Measurements from ENCODE around the gene NSA2.

Gene NSA2

DNA sequence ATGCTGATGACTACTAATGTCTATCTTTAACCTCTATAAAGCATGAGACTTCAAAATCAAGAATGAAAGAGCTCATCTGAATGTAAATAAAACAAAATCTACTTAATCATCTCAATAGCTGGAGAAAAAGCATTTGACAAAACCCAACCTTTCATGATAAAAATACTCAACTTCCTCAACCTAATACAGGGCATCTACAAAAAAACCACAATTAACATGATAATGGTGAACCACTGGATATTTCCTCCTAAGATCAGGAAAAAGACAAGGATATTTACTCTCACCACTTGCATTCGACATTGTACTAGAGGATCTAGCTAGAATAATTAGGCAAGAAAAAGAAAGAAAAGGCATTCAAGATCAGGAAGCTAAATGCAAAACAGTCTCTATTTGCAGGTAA is 49.8 kb downstream of the NSA2 start:
- DNase-seq (ENCODE audit: low read depth, low spot score), result no peak

DNA sequence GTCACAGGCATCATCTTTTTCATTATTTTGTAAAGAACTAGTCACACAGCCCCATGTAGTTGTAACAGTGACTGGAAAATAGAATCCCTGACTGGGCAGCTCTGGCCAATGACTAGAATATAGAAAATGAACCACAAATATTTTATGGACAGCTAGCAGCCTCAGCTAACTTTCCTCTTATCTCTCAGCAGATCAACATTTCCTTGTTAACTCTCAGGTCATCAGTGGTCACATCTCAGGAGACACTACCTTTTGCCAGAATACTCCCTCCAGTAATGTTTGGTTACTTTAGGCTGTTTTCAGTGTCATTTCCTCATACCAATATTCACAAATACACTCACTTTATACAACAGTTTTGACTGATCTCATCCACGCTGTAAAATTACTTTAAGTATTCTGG is 55.2 kb downstream of the NSA2 start:
- no peak for DNase-seq (ENCODE audit: low read depth, low spot score)

DNA sequence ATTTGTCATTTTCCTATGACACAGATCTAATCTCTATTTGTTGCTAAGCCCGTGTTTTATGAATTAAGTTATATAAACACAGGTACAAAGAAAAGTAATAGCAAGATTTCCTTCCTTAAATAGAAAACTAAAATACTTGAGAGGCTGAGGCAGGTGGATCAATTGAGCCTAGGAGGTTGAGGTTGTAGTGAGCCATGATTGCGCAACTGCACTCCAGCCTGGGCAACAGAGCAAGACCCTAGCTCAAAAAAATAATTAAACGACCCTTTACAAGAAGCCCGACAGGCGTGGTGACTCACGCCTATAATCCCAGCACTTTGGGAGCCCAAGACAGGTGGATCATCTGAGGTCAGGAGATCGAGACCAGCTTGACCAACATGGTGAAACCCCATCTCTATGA is 62.4 kb downstream of the NSA2 start:
- no peak for DNase-seq (ENCODE audit: low read depth, low spot score)
